ENCODE results near the gene MAP3K6. TPM values are rescaled to one million over a fixed set of nuclear protein-coding genes. Genes with fewer than 3 reads are reported as not detected.
A peak's percentile ranks its signal among the peaks of the same experiment; 100 is the strongest.

Gene MAP3K6
- total and polyA plus RNA-seq, 2 of the 13 experiments (the other 11 are each of a cell fraction or from before 2014, with no cell fraction given): 2.7 to 3.2 TPM

GRCh38 chr1:27405074-27405473 is 38.3 kb upstream of the MAP3K6 start (continued):
- TF ChIP-seq, protein P1, sequence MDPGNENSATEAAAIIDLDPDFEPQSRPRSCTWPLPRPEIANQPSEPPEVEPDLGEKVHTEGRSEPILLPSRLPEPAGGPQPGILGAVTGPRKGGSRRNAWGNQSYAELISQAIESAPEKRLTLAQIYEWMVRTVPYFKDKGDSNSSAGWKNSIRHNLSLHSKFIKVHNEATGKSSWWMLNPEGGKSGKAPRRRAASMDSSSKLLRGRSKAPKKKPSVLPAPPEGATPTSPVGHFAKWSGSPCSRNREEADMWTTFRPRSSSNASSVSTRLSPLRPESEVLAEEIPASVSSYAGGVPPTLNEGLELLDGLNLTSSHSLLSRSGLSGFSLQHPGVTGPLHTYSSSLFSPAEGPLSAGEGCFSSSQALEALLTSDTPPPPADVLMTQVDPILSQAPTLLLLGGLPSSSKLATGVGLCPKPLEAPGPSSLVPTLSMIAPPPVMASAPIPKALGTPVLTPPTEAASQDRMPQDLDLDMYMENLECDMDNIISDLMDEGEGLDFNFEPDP (CRISPR knock-in tag; conservative IDR thresholded peaks at IDR 0.05): 0 out of 2 replicates have a peak, but pooled peaks have one; percentile 17
- TF ChIP-seq ZC3H13 (CRISPR knock-in tag; IDR thresholded peaks at IDR 0.05): no peak

DNA sequence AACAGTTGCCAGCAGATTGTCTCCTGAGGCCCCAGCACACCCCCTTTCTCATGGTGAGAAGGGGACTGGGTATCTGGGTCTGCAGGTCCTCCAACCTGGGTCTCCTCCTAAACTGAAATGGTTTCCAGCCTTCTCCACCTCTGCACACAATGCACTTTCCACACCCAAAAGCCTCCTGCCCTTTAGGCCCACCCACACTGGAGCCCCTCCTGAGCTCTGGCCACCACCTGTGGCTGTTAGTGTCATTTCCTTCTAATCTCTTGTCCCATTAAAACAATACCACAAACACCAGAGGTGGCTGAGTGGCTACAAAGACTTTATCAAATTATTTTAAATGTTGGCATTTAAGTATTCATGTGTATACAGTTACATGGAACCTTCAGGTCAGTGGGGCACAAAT is 37.2 kb upstream of the MAP3K6 start:
- H4K20me1 ChIP-seq (ENCODE audit: insufficient read depth, low read length): no peaks in the 10 kb centered on the region
- ATAC-seq (no peak), DNase-seq (ENCODE audit: low spot score) (no peak), FAIRE-seq (no peak)
- no peak overlapping the region for H3K4me3 ChIP-seq (replicated peaks in 1 of 3; ENCODE audit: insufficient read depth in 1 of 3, low read depth in 2 of 3, low read length in 3 of 3)
- no peaks in the 10 kb centered on the region for H3K9me3 ChIP-seq (ENCODE audit: low read length)
- no TSS peak for BruUV-seq (replicated peaks)
- no peak overlapping the region for H3K9ac ChIP-seq (ENCODE audit: insufficient read depth, low read depth, low read length)
- peaks cover 7 to 19% of the 10 kb centered on the region in 2 experiments; a peak in 3 of 5 replicates for H3K36me3 ChIP-seq (replicated peaks in 1 of 2; ENCODE audit: control insufficient read depth in 1 of 2, insufficient read depth in 2 of 2, low read length in 2 of 2)
- in situ Hi-C loops (cut with HindIII; ENCODE audit: extremely low pct_ligation_motif_present, low pct_unique_long_range_greater_than_20kb) (no loop called here), intact Hi-C loops (cut with micrococcal nuclease; ENCODE audit: unreplicated experiment) (no loop called here)
- no peaks in the 10 kb centered on the region for H3K27me3 ChIP-seq (ENCODE audit: control insufficient read depth in 1 of 2, insufficient read depth in 2 of 2, low read length in 2 of 2)
- ChIA-PET POLR2A (no interaction called here), CTCF (ENCODE audit: low intra/inter-chr PET ratio, low total read pairs) (no interaction called here)
- no peak overlapping the region for H2AFZ ChIP-seq (ENCODE audit: low read length)
- H3K4me2 ChIP-seq (ENCODE audit: low read depth, low read length): no peak overlapping the region
- H3K4me1 ChIP-seq (ENCODE audit: insufficient read depth, low read length): no peaks in the 10 kb centered on the region
- no peak overlapping the region for H3K27ac ChIP-seq (ENCODE audit: extremely low read length, insufficient read depth, low read length)
- H3K79me2 ChIP-seq (ENCODE audit: insufficient read depth, low read length): no peaks in the 10 kb centered on the region
- TF ChIP-seq NBN (conservative IDR thresholded peaks at IDR 0.05) (no peak), ZNF383 (CRISPR knock-in tag; IDR thresholded peaks at IDR 0.05; ENCODE audit: borderline replicate concordance) (no peak), ZNF660 (CRISPR knock-in tag; IDR thresholded peaks at IDR 0.05; ENCODE audit: borderline replicate concordance, low read depth) (no peak), ISL2 (CRISPR knock-in tag; IDR thresholded peaks at IDR 0.05) (no peak), ZNF484 (CRISPR knock-in tag; IDR thresholded peaks at IDR 0.05; ENCODE audit: borderline replicate concordance, low read depth) (no peak), DNMT3B (CRISPR knock-in tag; conservative IDR thresholded peaks at IDR 0.05) (no peak), KMT2A (CRISPR knock-in tag; IDR thresholded peaks at IDR 0.05) (no peak), ZNF784 (CRISPR knock-in tag; IDR thresholded peaks at IDR 0.05; ENCODE audit: borderline replicate concordance) (no peak), SOX13 (IDR thresholded peaks at IDR 0.05) (no peak), SOX13 (CRISPR knock-in tag; conservative IDR thresholded peaks at IDR 0.05 in 1 of 2, IDR thresholded peaks at IDR 0.05 in 1 of 2) (no peak), TERF1 (CRISPR knock-in tag; IDR thresholded peaks at IDR 0.05) (no peak), KDM5B (CRISPR knock-in tag; IDR thresholded peaks at IDR 0.05; ENCODE audit: borderline replicate concordance) (no peak)
- TF ChIP-seq, protein P2, sequence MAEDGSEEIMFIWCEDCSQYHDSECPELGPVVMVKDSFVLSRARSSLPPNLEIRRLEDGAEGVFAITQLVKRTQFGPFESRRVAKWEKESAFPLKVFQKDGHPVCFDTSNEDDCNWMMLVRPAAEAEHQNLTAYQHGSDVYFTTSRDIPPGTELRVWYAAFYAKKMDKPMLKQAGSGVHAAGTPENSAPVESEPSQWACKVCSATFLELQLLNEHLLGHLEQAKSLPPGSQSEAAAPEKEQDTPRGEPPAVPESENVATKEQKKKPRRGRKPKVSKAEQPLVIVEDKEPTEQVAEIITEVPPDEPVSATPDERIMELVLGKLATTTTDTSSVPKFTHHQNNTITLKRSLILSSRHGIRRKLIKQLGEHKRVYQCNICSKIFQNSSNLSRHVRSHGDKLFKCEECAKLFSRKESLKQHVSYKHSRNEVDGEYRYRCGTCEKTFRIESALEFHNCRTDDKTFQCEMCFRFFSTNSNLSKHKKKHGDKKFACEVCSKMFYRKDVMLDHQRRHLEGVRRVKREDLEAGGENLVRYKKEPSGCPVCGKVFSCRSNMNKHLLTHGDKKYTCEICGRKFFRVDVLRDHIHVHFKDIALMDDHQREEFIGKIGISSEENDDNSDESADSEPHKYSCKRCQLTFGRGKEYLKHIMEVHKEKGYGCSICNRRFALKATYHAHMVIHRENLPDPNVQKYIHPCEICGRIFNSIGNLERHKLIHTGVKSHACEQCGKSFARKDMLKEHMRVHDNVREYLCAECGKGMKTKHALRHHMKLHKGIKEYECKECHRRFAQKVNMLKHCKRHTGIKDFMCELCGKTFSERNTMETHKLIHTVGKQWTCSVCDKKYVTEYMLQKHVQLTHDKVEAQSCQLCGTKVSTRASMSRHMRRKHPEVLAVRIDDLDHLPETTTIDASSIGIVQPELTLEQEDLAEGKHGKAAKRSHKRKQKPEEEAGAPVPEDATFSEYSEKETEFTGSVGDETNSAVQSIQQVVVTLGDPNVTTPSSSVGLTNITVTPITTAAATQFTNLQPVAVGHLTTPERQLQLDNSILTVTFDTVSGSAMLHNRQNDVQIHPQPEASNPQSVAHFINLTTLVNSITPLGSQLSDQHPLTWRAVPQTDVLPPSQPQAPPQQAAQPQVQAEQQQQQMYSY (CRISPR knock-in tag; IDR thresholded peaks at IDR 0.05): no peak
- TF ChIP-seq, protein P3, sequence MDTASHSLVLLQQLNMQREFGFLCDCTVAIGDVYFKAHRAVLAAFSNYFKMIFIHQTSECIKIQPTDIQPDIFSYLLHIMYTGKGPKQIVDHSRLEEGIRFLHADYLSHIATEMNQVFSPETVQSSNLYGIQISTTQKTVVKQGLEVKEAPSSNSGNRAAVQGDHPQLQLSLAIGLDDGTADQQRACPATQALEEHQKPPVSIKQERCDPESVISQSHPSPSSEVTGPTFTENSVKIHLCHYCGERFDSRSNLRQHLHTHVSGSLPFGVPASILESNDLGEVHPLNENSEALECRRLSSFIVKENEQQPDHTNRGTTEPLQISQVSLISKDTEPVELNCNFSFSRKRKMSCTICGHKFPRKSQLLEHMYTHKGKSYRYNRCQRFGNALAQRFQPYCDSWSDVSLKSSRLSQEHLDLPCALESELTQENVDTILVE (CRISPR knock-in tag; IDR thresholded peaks at IDR 0.05): no peak
